Stimulated activated CD8-positive, alpha-beta memory T cell treated with anti-CD3 and anti-CD28 coated beads, Interleukin-4, amount 100 ng/mL, for 1 hour (primary cell): ENCODE measurements around the gene FZD8.

Source experiments
- DNase-seq, 2 donors: peaks; one replicate each; pipeline ENCODE4 v3.0.0-alpha.2; 2020; ENCODE audit warnings: low read depth in 2 of 2, low spot score in 1 of 2

FZD8 gene

DNA sequence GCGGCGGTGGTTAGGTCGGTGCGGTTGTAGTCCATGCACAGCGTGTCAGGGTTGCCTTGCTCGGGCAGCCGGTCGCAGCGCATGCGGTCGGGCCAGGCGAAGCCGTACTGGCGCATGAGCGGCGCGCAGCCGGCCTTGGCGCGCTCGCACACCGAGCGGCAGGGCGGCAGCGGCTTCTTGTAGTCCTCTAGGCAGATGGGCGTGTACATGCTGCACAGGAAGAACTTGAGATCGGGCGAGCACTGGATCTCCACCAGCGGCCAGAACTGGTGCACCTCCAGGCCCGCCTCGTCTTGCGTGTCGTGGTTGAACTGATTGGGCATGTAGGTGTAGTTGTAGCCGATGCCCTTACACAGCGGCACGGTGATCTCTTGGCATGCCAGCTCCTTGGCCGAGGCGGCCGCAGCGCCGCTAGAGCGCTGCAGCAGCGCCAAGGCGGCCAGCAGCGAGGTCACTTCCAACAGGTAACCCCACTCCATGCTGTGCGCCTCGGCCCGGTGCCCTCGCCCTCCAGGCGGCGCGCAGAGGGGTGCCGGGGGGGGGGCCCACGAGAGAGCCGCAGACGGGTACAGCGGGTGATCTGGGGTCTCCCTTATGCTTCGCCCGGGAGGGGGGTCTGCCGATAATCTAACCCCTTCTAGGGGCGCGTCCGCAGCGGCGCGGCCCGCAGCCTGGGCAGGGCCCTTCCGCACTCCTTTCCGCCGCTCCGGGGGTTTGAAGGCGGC, 983 bp downstream of the FZD8 start:
- DNase-seq: no peak

DNA sequence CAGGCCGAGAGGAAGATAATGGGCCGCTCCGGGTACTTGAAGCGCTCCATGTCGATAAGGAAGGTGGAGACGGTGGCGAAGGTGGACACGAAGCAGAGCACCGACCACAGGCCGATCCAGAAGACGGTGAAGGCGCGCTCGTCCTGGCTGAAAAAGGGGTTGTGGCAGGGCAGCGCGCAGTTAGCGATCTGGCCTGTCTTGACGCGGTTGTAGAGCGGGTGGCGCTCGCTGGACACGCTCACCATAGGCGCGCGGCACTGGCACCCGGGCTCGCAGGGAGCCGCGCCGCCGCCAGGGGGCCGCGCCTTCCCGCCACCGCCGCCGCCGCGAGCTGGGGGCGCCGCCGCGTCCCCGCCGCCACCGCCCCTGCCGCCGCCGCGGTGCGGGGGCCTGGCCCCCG, 1.6 kb downstream of the FZD8 start:
- no peak for DNase-seq

DNA sequence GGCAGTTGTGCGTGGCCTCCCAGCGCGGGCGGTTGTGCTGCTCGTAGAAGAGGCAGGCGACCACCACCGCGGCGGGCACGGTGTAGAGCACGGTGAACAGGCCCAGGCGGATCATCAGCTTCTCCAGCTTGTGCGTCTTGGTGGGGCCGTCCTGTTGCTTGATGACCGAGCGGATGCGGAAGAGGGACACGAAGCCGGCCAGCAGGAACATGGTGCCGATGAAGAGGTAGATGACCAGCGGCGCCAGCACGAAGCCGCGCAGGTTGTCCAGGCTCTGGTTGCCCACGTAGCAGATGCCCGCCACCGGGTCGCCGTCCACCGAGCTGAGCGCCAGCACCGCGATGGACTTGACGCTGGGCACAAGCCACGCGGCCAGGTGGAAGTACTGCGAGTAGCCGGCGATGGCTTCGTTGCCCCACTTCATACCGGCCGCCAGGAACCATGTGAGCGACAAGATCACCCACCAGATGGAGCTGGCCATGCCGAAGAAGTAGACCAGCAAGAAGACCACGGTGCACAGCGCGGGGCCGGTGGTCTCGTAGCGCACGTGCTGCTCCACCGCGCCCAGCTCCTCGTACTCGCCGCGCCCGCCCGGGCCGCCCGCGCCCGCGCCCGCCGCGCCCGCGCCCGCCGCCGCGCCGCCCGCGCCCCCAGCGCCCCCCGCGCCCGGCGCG, 2.2 kb downstream of the FZD8 start:
- no peak for DNase-seq

DNA sequence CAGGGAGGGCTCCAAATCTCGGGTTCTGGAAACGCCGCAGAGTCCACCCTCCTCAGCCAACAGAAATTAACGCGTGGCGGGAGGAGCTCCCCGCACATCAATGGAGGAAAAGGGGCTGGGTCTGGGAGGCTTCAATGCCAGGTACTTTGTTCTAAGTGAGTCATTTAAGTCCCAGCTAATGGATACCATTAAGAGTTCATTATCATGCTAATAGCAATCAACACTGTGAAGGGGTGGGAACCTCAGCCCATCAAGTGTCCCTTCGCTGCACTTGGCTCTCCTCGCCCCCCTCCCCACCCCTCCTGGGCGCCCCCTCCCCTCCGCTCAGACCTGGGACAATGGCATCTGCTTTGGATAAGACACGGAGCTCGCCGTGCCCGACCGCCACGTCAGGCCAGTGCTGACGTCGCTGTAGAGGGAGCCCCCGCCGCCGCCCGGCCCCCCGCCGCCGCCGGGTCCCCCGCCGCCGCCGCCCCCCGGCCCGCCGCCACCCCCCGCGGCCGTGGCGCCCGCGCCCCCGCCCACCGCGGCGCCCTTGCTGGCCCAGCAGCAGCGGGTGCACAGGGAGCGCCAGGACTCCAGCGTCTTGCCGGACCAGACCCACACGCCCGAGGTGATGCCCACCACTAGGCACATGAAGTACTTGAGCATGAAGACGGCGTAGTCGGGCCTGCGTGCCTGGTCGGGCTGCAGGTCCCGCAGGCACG, 2.9 kb downstream of the FZD8 start:
- DNase-seq: no peak

DNA sequence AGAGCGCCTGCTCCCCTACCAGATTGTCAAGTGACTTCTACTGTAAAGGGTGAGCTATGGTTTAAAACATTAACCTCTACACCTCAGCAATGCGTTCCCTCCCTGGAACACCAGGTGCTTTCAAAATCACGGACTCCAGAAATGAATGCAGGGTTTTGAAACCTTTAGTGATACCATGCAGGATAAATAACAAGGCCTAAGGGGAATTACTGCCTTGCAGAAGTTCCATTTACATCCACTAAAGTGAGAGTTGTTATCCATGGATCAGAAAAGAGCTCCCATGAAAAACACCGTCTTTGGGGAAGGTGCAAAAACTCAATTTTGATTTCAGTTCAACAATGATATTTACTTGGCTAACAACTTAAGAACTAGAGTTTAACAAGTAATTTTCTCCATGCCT, 4.0 kb downstream of the FZD8 start:
- no peak for DNase-seq

DNA sequence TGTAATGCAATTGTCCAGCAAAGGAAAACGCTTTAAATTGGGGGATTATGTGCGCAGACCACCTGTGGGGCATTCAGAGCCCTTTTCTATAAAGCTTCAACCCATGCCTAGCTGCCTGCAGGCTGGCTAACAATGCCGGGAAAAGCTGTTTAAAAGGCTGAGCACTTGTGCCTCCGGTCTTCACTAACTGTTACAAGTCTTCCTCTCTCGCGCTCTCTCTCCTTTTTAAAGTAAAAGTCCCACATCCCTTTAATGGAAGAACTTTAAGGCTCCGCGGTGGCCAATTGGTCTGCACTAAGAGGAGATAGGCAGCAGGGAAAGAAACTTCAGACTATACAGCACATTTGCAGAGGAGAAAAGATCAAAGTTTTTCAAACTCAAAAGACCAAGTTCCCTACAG, 4.6 kb downstream of the FZD8 start:
- DNase-seq: no peak

DNA sequence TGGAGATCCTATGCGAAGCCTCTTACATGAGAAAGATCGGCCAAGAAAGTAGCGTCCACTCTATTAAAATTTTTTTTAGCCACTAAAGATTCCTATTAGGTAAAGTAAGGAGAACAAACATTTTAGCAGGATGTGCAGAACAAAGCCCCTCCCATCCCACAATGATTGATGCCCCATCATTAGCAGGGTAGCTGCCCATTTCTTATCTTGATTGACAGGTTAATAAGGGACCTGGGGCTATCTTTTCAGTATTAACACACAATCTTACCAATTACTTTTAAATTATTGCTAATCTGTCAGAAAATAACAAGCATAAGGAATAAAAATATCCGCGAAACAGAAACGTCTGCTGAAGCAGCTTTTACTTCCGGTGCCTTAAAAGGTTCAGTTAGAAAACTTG, 5.1 kb downstream of the FZD8 start:
- DNase-seq: no peak

DNA sequence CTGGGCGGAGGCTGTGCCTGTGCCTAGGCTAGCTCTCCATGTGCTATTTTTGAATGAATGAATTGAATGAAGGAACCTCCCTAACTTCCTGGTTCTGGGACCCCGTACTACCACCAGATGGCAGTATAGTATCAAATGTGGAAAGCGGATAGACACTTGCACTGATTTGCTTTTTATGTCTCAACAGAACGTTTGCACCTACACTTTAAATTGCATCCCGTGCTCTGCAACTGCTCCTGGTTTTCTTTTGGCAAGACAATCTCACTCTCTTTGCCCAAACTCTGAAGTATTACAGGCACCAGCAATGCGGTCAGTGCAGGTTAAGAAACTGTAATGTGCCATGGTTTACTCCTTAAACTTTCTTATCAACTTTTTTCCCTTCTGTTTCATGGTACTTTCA, 6.5 kb downstream of the FZD8 start:
- no peak for DNase-seq

DNA sequence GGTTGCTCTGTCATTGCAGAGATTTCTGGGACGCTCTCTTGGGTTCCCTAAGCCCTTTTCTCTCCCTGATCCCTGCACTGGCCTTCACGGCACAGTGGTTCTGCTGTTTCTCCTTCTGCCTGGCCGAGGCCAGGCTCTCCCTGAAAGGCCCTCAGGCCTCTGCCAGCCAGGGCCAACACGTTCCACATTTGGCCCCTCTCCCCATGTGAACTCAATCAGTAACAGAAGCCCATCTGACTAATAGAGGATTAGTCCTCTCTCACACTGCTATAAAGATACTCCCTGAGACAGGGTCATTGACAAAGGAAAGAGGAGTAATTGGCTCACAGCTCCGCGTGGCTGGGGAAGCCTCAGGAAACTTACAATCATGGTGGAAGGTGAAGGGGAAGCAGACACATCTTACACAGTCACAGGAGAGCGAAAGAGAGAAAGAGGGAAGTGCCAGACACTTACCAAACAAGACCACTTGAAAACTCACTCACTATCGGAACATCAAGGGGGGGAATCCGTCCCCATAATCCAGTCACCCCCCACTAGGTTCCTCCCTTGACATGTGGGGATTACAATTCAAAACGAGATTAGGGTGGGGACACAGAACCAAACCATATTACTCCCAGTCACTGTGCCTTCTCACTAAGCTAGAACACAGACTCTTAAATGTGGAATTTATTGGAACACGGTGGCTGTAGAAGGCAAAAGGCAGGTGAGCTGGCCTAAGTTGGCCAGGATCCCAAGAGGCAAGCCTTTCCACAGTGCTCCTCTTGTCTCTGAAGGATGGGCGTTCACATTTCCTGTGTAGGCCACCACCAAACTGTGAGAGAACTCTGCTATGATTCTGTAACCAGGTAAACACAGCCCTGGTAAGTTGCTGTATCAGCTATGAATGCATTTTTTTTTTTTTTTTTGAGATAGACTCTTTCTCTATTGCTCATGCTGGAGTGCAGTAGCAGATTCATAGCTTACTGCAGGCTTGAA, 8.8 kb downstream of the FZD8 start:
- no peak for DNase-seq

DNA sequence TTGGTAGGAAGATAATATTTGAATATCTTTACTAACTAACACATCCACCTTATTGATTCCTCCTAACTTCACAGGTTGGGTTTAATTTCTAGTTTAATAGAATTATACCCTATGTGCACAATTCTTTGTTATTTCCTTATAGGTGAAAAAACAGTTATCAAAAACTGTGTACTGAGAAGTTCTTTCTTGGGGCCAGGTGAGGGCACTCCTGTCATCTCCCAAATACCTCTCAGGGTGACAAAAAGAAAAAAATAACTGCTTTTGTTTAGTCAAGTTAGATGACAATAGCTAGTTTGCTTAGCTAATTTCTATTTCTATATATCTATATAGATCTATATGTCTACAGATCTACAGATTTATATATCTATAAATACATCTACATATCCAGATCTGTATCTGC, 10.1 kb downstream of the FZD8 start:
- no peak for DNase-seq

DNA sequence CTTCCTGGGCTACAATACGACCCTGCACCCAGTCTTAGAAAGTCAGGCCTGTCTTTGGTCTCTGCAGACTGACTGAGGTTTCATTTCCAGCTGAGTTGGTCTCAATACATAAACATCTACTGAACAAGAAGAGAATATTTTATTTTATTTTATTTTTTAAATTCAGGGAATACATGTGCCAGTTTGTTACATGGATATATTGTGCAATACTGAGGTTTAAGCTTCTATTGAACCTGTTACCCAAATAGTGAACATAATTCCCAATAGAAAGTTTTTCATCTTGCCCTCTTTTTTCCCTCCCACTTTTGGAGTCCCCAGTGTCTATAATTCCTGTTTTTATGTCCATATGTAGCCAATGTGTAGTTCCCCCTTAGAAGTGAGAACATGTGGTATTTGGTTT, 10.7 kb downstream of the FZD8 start:
- no peak for DNase-seq

DNA sequence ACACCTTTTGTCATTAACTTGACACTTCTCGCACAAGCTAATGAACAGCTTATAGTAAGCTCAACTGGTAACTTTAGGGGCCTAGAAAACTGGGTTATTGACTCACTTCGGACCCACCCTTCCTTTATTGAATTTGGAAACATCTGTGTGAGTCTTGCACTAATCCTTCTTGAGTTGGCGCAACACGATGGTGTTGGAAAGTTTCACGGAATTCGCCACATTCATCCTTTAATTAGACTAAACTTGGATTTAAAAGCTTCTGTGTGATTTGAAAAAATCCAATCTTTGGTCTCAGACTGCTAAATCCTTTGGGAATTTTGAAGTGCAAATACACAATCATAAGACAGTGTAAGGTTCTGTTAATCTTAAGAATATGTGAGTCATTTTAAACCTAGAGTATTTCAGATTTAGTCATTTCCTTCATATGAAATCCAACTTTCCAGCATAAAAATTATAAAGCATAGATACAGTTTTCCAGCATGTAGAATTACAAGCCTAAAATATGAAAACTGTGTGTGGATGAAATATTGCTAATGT, 15.1 kb downstream of the FZD8 start:
- no peak for DNase-seq

DNA sequence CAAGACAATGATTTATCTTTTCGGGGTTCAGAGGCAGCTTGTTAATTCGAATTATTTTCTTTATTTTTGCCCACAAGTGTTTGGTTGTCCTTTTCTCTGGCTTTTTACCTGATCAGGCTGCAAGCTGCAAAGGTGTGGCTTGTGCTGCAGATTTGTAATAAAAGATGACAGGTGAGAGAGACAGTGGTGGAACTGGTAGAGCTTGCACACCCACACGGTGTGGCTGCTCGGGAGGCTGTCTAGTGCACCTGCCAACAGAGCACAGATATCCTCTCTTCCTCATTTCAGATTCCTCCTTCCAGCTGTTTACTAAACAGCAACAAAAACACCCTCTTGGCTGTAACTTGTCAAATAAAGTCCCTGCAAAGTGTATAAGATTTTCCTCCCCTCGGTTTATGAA, 27.8 kb downstream of the FZD8 start:
- no peak for DNase-seq

DNA sequence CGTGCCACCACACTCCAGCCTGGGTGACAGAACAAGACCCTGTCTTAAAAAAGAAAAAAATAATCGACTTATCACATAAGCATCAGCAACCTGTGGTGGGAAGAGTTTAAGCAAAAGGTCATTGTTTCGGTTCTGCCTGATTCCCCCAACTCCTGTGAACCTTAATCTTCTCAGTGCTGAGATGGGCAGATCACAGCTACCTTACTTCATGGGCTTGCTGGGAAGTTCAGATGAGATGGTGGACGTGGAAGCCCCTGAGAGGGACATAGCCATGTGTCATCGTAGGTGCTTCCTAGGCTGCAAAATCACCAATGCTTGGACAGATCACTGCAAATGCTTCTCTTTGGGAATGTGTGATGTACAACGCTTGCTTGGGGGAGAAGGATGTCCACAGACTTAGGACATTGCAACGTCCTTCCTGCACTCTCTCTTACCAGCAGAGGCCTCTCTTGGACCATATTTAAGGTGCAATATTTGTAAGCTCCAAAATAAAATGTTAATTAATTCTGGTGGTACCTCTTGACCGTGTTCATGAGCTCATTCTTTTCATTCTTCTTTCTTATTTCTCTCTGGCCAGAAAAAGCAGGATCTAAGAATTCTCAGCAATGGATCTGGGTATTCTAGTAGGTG, 28.4 kb downstream of the FZD8 start:
- DNase-seq: no peak

DNA sequence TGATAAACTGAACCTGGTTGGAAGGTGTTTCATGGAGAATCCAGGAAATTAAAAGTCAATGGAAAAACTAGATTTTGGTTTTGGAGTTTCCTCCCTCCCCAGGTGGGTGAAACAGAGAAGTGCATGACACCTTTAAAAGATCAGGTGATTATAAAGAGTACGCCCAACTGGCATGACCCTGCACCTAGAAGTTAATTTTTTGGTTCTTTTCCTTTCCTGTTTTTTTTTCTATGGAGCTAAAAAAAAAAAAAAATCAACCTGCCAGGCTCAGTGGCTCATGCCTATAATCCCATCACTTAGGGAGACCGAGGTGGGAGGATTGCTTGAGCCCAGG, 29.0 kb downstream of the FZD8 start:
- no peak for DNase-seq

DNA sequence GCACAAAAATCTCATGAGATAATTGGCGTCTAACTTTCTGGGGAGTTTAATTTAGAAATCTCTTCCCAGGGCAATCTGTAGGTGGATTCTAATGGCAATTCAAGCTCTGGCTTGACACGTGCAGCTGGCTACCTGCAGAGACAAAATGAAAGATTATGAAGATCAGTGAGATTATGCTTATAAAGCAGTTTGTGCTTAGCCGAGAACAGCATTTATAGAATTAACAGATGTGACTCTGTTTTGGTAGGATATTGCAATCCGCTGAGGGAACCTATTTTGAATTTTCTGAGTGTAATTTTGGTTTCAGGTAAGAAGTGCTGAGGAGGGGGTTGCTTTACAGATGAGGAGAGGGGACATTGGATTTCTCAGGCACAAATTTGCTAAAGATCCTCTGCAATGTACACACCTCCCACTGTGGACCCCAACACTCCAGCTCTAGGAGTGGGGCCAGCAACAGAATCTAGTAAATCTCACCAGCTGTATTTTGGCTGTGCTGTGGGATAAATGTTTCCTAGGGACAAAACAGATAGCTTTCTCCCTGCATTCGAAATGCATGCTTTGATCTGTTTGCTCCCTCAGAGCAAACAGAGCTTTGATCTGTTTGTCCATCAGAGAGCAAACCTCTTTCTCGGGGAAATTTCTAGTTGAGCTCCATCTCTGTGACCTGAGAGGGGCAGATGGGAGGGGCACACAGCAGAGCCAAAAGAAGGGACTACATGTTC, 29.6 kb downstream of the FZD8 start:
- DNase-seq: no peak

DNA sequence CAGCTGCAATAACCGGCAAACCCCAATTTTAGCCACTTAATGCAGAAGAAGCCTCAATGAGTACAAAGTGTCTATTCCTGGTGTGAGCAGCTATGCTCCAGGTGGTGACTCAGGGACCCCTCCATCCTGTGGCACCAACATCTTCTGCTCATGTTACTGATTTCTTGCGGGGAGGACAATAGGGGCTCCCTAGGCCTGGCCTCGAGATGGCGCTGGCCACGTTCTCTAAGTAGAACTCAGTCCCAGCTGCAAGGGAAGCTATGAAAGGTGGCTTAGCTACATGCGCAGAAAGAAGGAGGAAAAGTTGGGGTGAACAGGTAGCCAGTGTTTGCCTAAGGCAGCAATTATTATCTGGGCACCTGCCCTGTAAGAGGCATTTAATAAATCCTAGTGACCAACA, 30.3 kb downstream of the FZD8 start:
- no peak for DNase-seq

DNA sequence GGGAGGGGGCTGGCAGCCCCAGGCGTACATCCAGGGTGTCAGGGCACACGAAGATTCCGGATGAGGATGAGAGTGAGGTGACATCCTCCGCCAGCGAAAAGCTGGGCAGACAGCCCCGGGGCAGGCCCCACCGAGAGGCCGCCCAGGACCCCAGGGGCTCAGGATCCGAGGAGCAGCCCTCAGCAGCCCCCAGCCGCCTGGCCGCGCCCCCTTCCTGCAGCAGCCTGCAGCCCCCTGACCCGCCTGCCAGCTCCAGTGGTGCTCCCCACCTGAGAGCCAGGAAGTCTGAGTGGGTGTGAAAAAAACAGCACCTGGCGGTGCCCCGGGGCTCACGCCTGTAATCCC, 33.8 kb downstream of the FZD8 start:
- no peak for DNase-seq

DNA sequence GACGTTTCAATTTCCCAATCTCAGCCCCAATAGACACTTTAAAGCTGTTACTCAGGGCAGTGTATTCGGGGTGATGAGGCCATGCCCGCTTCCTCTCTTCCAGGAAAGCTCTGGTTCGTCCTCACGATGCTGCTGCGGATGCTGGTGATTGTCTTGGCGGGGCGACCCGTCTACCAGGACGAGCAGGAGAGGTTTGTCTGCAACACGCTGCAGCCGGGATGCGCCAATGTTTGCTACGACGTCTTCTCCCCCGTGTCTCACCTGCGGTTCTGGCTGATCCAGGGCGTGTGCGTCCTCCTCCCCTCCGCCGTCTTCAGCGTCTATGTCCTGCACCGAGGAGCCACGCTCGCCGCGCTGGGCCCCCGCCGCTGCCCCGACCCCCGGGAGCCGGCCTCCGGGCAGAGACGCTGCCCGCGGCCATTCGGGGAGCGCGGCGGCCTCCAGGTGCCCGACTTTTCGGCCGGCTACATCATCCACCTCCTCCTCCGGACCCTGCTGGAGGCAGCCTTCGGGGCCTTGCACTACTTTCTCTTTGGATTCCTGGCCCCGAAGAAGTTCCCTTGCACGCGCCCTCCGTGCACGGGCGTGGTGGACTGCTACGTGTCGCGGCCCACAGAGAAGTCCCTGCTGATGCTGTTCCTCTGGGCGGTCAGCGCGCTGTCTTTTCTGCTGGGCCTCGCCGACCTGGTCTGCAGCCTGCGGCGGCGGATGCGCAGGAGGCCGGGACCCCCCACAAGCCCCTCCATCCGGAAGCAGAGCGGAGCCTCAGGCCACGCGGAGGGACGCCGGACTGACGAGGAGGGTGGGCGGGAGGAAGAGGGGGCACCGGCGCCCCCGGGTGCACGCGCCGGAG, 34.4 kb downstream of the FZD8 start:
- no peak for DNase-seq
